HG02885 (cell line): ENCODE data around the gene PHKA2.

Source experiments
- ATAC-seq: cut with Tn5 transposase; IDR thresholded peaks from one replicate; pipeline ENCODE4 v1.9.1; 2021; ENCODE audit warnings: mild to moderate bottlenecking; ENCODE audit not compliant: unreplicated experiment, poor library complexity

PHKA2 gene

DNA sequence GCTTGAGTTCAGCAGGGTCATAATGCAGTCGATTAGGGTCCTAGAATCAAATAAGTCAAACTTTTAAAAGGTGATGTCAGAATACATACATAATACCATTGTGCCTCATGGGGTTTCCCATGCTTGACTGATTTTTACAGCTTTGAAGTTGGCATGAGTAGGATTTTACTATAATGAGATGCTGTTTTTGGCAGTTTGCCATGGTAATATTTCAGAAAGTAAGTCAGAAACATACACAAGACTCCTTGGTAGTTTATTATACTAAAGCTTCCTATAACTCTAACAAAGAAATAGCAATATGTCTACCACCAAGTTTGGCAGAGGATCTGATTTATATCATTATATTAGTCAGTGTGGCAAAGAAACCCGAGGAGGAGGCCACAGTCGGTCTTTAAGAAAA, 45.2 kb downstream of the PHKA2 start:
- no peak for ATAC-seq

DNA sequence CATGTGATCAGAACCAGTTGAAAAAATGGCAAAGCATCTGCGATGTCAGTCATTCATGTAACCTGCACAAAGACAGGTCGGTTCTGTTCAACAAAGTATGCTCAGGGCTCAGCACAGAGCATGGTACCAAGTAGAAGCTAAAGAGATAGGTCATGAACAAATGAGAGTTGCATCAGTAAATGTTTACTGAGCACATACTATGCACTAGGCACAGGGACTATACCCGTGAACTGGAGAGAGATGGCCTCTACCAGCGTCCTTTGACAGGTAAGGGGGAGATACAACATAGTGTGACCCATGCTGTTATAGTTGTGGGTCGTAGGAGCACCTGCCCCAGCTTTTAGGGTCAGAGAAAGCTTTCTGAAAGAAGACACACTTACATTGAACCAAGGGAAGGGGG, 46.7 kb downstream of the PHKA2 start:
- ATAC-seq, result no peak

DNA sequence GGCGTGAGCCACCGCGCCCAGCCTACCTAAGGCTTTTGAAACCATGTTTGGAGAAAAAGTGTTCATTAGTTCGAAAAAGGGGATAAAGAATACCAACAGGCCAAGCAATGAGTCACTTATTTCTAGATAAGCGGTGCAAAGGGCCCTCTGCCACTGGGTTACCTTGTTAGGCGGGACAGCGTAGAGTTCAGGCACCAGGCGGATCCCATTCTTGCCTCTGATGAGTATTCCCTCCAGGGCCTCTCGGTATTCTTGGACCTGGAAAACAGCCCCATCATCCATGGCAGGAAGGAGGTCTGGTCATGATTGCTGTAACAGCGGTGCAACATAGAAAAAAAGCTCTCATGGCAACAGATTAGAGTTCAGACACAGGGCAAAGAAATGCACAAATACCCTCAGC, 48.0 kb downstream of the PHKA2 start:
- ATAC-seq, result no peak

DNA sequence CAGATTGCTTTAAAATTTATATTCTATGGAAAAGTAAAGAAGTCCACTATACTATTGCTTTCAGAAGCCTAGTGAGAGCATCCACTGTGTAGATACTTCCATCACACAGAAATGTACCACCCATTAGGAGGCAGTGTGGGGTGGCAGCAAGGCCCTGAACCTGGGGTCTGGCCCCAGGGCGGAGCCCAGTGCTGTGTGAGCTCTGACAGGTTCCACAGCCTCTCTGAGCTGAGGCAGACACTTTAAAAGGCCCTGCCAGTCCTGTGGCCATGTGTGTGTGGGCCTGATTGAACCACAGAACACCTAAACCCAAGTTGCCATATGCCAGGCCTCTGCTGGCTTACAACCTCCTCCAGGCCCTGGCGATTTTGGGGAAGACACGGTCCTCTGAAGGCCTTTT, 49.2 kb downstream of the PHKA2 start:
- ATAC-seq, result no peak

DNA sequence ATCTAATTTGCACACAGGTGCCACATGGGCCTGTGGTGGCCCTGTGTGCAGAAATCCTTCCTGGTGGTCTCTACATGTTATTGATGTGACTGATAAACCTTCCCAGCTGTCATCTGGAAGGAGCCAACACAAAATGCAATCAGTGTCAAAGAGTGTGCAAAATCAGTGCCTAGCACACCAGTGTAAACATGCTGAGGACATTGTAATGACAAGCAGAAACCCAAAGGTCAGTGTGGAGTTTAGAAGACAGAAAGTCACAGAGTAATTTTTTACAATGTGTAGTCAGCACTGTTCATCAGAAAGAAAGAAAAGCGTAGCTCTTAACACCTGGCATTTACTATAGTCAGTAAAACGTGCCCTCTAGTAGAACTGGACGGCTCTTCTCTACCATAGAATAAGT, 50.3 kb downstream of the PHKA2 start:
- no peak for ATAC-seq

- ATAC-seq, result no peak
Observed at GRCh38 chrX:18931972-18932371, 51.9 kb downstream of the PHKA2 start.

GRCh38 chrX:18929775-18930174, 54.1 kb downstream of the PHKA2 start:
- ATAC-seq, result no peak

DNA sequence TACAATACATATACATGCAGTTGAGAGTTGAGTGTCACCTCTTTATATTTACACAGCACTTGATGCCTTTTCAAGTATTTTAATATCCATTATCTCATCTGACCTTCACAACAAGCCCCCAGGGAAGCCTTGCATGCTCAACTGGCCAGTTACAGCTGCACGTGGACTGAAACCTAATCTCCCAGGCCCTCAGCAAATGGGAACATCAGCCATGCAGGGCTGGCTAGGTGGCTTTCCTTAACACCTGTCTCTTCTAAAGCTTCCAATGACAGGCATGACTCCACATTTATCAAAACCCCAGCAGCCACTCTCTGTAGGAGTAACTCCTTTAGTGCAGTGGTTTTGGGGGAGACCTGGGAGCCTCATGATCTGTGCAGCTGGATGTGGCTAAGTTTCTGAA, 56.4 kb downstream of the PHKA2 start:
- no peak for ATAC-seq

DNA sequence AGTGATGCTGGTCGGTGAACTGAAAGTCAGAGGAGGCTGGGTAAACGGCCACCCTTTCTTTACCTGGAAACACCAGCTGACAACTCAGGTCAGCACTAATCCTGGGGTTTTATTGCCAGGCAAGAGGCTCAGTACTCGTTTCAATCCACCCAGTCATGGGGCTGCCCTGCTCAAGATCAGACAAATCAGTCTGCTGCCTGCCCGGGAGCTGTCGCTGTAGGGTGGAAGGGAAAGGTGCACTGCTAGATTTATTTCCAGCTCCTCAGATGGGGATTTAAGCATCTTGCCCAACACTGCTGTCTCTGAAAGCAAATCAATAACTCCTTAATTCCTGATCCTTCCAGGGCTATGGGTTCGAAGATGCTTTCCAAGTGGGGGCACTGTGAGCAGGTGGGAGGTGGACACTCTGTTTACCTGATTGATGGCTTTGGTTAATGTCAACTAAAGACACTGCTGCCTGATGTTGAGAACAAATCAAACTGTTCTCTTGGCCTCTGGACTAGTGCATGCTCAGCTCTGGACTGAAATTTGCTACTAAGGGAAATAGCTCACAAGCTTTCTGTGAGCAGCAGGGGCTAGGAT, 59.3 kb downstream of the PHKA2 start:
- no peak for ATAC-seq

DNA sequence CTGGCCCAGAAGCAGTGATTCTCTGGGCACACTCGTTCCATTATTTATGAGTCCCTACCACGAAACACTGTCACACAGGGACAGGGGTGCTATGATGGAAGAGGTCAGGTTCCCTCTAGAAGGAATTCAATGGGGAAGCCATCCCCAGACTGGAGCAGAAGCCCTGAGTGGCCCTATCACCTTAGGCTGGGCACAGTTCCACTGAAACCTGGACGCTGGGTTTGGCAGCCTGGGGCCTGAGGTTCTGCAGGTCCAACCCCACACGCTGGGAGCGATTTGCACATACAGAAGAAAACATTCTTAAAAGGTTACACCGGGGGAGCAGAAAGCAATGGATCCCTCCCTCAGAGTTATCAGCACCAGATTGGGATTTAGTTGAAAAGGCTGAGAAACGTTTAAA, 63.3 kb downstream of the PHKA2 start:
- ATAC-seq, result no peak

DNA sequence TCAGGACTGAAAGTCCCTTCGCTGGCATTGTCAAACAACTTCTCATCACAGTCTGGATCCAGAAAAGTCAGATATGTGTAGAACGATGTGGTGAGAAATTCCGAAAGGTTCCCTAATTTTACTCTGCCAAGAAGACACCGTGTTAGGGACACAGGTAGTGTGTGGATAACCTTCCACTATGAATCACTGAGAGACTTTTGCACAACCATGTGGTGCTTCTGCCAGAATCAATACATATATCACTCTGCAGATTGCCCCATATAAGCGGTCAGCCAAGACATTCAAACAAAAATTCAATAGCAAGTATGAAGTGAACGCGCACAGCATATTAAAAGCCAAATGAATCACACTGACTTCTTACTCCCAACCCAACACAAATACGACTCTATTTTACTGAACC, 63.8 kb downstream of the PHKA2 start:
- no peak for ATAC-seq

DNA sequence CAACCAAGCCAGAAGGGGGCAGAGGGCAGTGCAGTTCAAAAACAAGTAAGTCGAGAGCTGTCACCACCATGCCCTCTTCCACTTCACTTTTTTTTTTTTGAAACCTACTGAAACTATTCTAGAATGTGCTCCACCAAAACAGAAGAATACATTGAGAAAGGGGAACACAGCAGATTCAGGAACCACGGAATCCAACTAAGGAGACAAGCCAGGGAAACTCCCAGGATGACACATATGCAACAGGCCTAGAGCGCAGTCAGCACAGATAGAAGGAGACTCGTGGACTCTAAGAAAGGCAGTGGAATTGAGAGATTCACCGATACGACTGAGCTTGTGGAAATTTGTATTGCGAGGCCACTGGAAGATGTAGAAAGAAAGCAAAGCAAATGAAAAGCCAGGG, 66.1 kb downstream of the PHKA2 start:
- ATAC-seq, result no peak

GRCh38 chrX:18906286-18906685, 77.6 kb downstream of the PHKA2 start:
- ATAC-seq, result no peak

DNA sequence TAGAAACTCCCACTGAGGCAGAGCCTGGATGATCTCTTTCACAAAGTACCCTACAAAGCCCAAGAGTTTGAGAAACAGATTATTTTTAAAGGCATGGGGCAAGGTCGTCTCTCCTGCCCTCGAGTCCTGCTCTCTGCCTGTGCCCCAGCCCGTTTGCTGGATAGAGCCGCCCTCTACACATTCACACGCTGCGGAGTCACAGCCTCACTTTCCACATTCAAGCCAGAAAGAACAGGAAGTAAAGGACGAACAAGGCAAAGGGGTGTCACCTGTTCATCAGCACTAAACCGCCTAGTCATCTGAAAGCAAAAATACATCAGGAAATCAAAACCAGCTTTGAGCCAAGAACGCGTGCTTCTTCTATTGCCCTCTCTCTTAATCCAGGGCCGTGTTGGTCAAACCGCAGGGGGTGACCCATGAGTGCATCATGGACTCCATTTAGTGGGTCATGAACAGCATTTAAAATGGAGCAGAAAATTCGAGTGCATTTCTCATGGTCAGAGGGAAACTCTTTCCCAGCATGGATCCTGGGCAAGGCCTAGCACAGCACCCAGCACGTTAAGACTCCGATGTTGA, 83.4 kb downstream of the PHKA2 start:
- no peak for ATAC-seq

GRCh38 chrX:18899796-18900380, 84.0 kb downstream of the PHKA2 start:
- ATAC-seq, result no peak

- ATAC-seq, result no peak
Observed at GRCh38 chrX:18898492-18898891, 85.4 kb downstream of the PHKA2 start.

DNA sequence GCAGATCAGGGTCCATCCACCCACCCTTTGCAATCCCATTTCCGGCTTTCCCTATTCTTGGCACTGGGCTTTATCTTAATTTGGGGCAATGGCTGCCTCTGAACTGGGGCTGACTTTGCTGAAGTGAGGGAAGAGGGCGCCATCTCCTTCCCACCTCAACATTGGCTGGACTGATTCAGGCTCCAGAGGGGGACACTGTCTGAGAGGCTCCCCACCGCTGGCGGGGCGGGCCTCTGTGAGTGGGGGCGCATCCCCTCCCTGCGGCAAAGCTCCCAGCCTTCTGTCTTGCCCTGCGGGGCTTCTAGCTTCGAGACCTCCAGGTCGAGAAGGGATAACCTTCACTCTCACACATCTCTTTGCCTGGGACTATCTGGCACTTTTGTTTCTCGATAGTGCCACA, 85.8 kb downstream of the PHKA2 start:
- no peak for ATAC-seq

- ATAC-seq, result no peak
Observed at GRCh38 chrX:18897611-18898010, 86.3 kb downstream of the PHKA2 start.

GRCh38 chrX:18896680-18897544, 87.0 kb downstream of the PHKA2 start:
- ATAC-seq, result no peak

- ATAC-seq, result no peak
Observed at GRCh38 chrX:18895189-18895951, 88.5 kb downstream of the PHKA2 start.

DNA sequence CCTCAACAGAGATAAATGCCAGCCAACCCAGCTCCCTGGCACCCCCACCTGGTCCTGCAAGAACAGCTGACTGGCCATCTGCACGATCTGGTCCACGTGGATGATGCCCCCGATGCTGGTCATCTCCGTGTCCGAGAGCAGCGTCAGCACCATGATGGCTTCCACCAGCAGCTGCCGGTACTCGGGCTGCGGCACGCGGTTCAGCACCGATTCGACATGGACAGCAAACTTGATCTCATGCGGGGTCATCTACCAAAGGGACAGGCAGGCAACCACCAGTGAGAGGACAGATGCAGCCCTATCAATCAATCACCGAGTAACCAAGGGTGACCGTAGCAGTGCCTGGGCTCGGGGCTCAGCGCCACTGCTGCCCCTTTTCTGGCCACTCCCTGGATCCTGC, 89.8 kb downstream of the PHKA2 start:
- ATAC-seq, result no peak
